GM12892 (cell line): ENCODE data around the gene FTO.

Source experiments
- POLR2A ChIP-seq: IDR thresholded peaks from 2 replicates; pipeline ENCODE4 v1.6.1; 2011; ENCODE audit warnings: low read depth, low read length, control low read depth
- POLR2AphosphoS5 ChIP-seq: IDR thresholded peaks from 2 replicates; pipeline ENCODE4 v1.6.1; 2011; ENCODE audit warnings: low read depth, low read length, control low read depth
- TAF1 ChIP-seq: IDR thresholded peaks from 2 replicates; pipeline ENCODE4 v1.6.1; 2011; ENCODE audit warnings: low read depth, mild to moderate bottlenecking, control low read depth, low read length, borderline replicate concordance

GRCh38 chr16:53865494-53865863 is 161.5 kb downstream of the FTO start:
- no peak for TF ChIP-seq TAF1
- no peak for TF ChIP-seq POLR2AphosphoS5
- no peak for TF ChIP-seq POLR2A
